GM23248 (cell line): ENCODE results near the gene TSPAN2. TPM values are rescaled to one million over a fixed set of nuclear protein-coding genes. Genes with fewer than 3 reads are reported as not detected.
"Not testable (repeated sequence)": the region's sequence is repeated elsewhere in the genome, so short reads cannot be mapped to it uniquely, and the experiment has no call there.

Source experiments
- DNase-seq: peaks from one replicate; pipeline ENCODE4 v3.0.0-alpha.2; 2015
- H2AFZ ChIP-seq: fragments of 200-600 bp; sonication (generic); 2 replicates; pipeline ENCODE4 v1.6.1; 2016; ENCODE audit warnings: antibody characterized with exemption
- H3F3A ChIP-seq: fragments of 200-600 bp; sonication (generic); 2 replicates; pipeline ENCODE4 v1.6.1; 2016; ENCODE audit warnings: mild to moderate bottlenecking, antibody characterized with exemption, mixed run types; ENCODE audit not compliant: insufficient read depth
- H3K27ac ChIP-seq: fragments of 200-600 bp; sonication (generic); 2 replicates; pipeline ENCODE4 v1.5.1; 2016; ENCODE audit warnings: mild to moderate bottlenecking
- H3K27me3 ChIP-seq: fragments of 200-600 bp; sonication (generic); replicated peaks from 2 replicates; pipeline ENCODE4 v1.6.1; 2016; ENCODE audit warnings: mild to moderate bottlenecking; ENCODE audit not compliant: insufficient read depth
- H3K36me3 ChIP-seq: fragments of 200-600 bp; sonication (generic); 2 replicates; pipeline ENCODE4 v1.6.1; 2016; ENCODE audit warnings: low read depth, mild to moderate bottlenecking
- H3K4me1 ChIP-seq: fragments of 200-600 bp; sonication (generic); 2 replicates; pipeline ENCODE4 v1.6.1; 2016; ENCODE audit warnings: mild to moderate bottlenecking; ENCODE audit not compliant: insufficient read depth
- H3K4me2 ChIP-seq: fragments of 200-600 bp; sonication (generic); one replicate; pipeline ENCODE4 v1.6.1; 2016; ENCODE audit warnings: mild to moderate bottlenecking; ENCODE audit not compliant: unreplicated experiment
- H3K4me3 ChIP-seq: fragments of 200-600 bp; sonication (generic); 2 replicates; pipeline ENCODE4 v1.5.1; 2016; ENCODE audit warnings: mild to moderate bottlenecking
- H3K79me2 ChIP-seq: fragments of 200-600 bp; sonication (generic); 2 replicates; pipeline ENCODE4 v1.6.1; 2016; ENCODE audit warnings: mild to moderate bottlenecking; ENCODE audit not compliant: insufficient read depth
- H3K9ac ChIP-seq: fragments of 200-600 bp; sonication (generic); 2 replicates; pipeline ENCODE4 v1.6.1; 2016; ENCODE audit warnings: mild to moderate bottlenecking
- H3K9me2 ChIP-seq: fragments of 200-600 bp; sonication (generic); 2 replicates; pipeline ENCODE4 v1.6.1; 2016; ENCODE audit warnings: mixed run types, mild to moderate bottlenecking, moderate library complexity; ENCODE audit not compliant: insufficient read depth
- H3K9me3 ChIP-seq: fragments of 200-600 bp; sonication (generic); one replicate; pipeline ENCODE4 v1.6.1; 2017; ENCODE audit warnings: low read depth
- H4K20me1 ChIP-seq: fragments of 200-600 bp; sonication (generic); 2 replicates; pipeline ENCODE4 v1.6.0; 2016; ENCODE audit not compliant: insufficient read depth
- EZH2 ChIP-seq: fragments of 200-600 bp; sonication (generic); IDR thresholded peaks from 2 replicates; pipeline ENCODE4 v1.6.1; 2018; ENCODE audit warnings: antibody characterized with exemption, mild to moderate bottlenecking; ENCODE audit not compliant: insufficient read depth, poor library complexity, severe bottlenecking
- EZH2phosphoT487 ChIP-seq: fragments of 200-600 bp; sonication (generic); IDR thresholded peaks from 2 replicates; pipeline ENCODE4 v1.6.1; 2018; ENCODE audit warnings: antibody characterized with exemption, moderate library complexity, mild to moderate bottlenecking, low read depth; ENCODE audit not compliant: insufficient read depth
- WGBS, 2 experiments: methylation state at CpG; one replicate each; pipeline ENCODE4 v1.1.6; 2015 to 2017; ENCODE audit warnings: low lambda C conversion rate in 2 of 2, low coverage in 1 of 2; ENCODE audit errors: missing lambda C conversion rate in 2 of 2; 5-methylcytosine and 5-hydroxymethylcytosine counted together
- in situ Hi-C: fragments of 300-500 bp; cut with MboI; formaldehyde crosslinking; loops from 2 replicates; pipeline ENCODE4 v1.15.0; 2020
- polyA plus RNA-seq: library from polyadenylated mRNA; unstranded; fragments of >200 nt; fragmentation: Nextera tagmentation; extraction: Ambion mirVana; gene quantifications from 2 replicates; pipeline ENCODE4 v1.2.1, GENCODE V29; 2016
- total RNA-seq: library from RNA; depleted of rRNA; stranded (reverse); fragments of >200 nt; shearing (Covaris generic); gene quantifications from 2 replicates; pipeline ENCODE4 v1.2.3, GENCODE V29; 2014

The TSPAN2 gene
- total and polyA plus RNA-seq, 2 experiments from 2014 or later = 2.7 to 10.1 TPM

- no peak overlapping the region for H3K27ac ChIP-seq
- H3K36me3 ChIP-seq = no peaks in the 10 kb centered on the region
- no peaks in the 10 kb centered on the region for H3K9me3 ChIP-seq
- H3K4me3 ChIP-seq = no peak overlapping the region
- H3F3A ChIP-seq = no peaks in the 10 kb centered on the region
- 25 to 35% methylated on average over 1 of the region's 1 CpG for WGBS, 2 experiments
- no peaks in the 10 kb centered on the region for H4K20me1 ChIP-seq
- in situ Hi-C loops = no loop called here
- TF ChIP-seq EZH2 (no peak), EZH2phosphoT487 (no peak)
- H3K9ac ChIP-seq = no peak overlapping the region
- no peak for DNase-seq
- no peaks in the 10 kb centered on the region for H3K4me1 ChIP-seq
- H3K9me2 ChIP-seq = no peaks in the 10 kb centered on the region
- H2AFZ ChIP-seq = no peak overlapping the region
- no peaks in the 10 kb centered on the region for H3K79me2 ChIP-seq
- H3K4me2 ChIP-seq = no peak overlapping the region
- H3K27me3 ChIP-seq = no peaks in the 10 kb centered on the region; the same call in 1 of the 2 replicates
Measured at GRCh38 chr1:115035652-115036051, 53.7 kb downstream of the TSPAN2 start.

- Histone ChIP-seq H3K9me3 (no peaks in the 10 kb centered on the region), H3K9me2 (no peaks in the 10 kb centered on the region), H3K9ac (no peak overlapping the region), H4K20me1 (no peaks in the 10 kb centered on the region), H3K79me2 (no peaks in the 10 kb centered on the region), H3K4me2 (no peak overlapping the region), H2AFZ (no peak overlapping the region), H3K27ac (no peak overlapping the region), H3K4me1 (no peaks in the 10 kb centered on the region), H3F3A (no peaks in the 10 kb centered on the region), H3K27me3 (no peaks in the 10 kb centered on the region; the same call in 1 of the 2 replicates), H3K4me3 (no peak overlapping the region), H3K36me3 (no peaks in the 10 kb centered on the region)
- 60 to 67% methylated on average over 2 of the region's 2 CpGs for WGBS, 2 experiments
- TF ChIP-seq EZH2 = no peak
- TF ChIP-seq EZH2phosphoT487 = no peak
- in situ Hi-C loops = no loop called here
- no peak for DNase-seq
Measured at GRCh38 chr1:115031595-115031994, 57.7 kb downstream of the TSPAN2 start.

- Histone ChIP-seq H4K20me1 (no peaks in the 10 kb centered on the region), H3K9me3 (no peaks in the 10 kb centered on the region), H3K27ac (no peak within 1 kb of the TSS), H3K4me3 (no peak within 1 kb of the TSS), H3F3A (no peaks in the 10 kb centered on the region), H3K4me1 (no peaks in the 10 kb centered on the region), H2AFZ (no peak within 1 kb of the TSS), H3K79me2 (no peaks in the 10 kb centered on the region), H3K4me2 (no peak within 1 kb of the TSS), H3K27me3 (no peaks in the 10 kb centered on the region), H3K9ac (no peak within 1 kb of the TSS), H3K9me2 (no peaks in the 10 kb centered on the region), H3K36me3 (no peaks in the 10 kb centered on the region)
- TF ChIP-seq EZH2 (no peak), EZH2phosphoT487 (no peak)
- DNase-seq = no peak
- in situ Hi-C loops = no loop called here
Measured at GRCh38 chr1:115029526-115029925, 59.8 kb downstream of the TSPAN2 start, which contains the start of gene TSHB. TSS of gene TSHB (plus strand) at chr1:115029826. CDS start at chr1:115033363, 3,537 bp downstream.

GRCh38 chr1:115023593-115023992 is 65.7 kb downstream of the TSPAN2 start:
- no peak overlapping the region for H3K9ac ChIP-seq
- H3K27me3 ChIP-seq = peaks cover 11% of the 10 kb centered on the region
- H3K9me3 ChIP-seq = no peaks in the 10 kb centered on the region
- in situ Hi-C loops = no loop called here
- TF ChIP-seq EZH2 (no peak), EZH2phosphoT487 (no peak)
- H2AFZ ChIP-seq = no peak overlapping the region
- no peaks in the 10 kb centered on the region for H3F3A ChIP-seq
- no peaks in the 10 kb centered on the region for H4K20me1 ChIP-seq
- H3K4me3 ChIP-seq = no peak overlapping the region
- no peak for DNase-seq
- no peaks in the 10 kb centered on the region for H3K4me1 ChIP-seq
- H3K27ac ChIP-seq = no peak overlapping the region
- H3K36me3 ChIP-seq = no peaks in the 10 kb centered on the region
- no peaks in the 10 kb centered on the region for H3K79me2 ChIP-seq
- H3K4me2 ChIP-seq = no peak overlapping the region
- no peaks in the 10 kb centered on the region for H3K9me2 ChIP-seq

GRCh38 chr1:115021145-115021544 is 68.2 kb downstream of the TSPAN2 start:
- Histone ChIP-seq H3K9ac (no peak overlapping the region), H3K4me1 (no peaks in the 10 kb centered on the region), H2AFZ (no peak overlapping the region), H3K79me2 (no peaks in the 10 kb centered on the region), H3K4me2 (no peak overlapping the region), H3K9me2 (no peaks in the 10 kb centered on the region), H3K36me3 (no peaks in the 10 kb centered on the region), H3K27me3 (peaks cover 11% of the 10 kb centered on the region), H4K20me1 (no peaks in the 10 kb centered on the region), H3K9me3 (no peaks in the 10 kb centered on the region), H3F3A (no peaks in the 10 kb centered on the region), H3K4me3 (no peak overlapping the region), H3K27ac (no peak overlapping the region)
- DNase-seq = no peak
- in situ Hi-C loops = no loop called here
- no peak for TF ChIP-seq EZH2
- TF ChIP-seq EZH2phosphoT487 = no peak
- WGBS, 2 experiments = 14 to 25% methylated on average over 1 of the region's 1 CpG

GRCh38 chr1:115019549-115019948 is 69.8 kb downstream of the TSPAN2 start:
- 57 to 65% methylated on average over 9 of the region's 9 CpGs for WGBS, 2 experiments
- not testable (repeated sequence) for H3K79me2 ChIP-seq, DNase-seq

More at GRCh38 chr1:115019549-115019948, 69.8 kb downstream of the TSPAN2 start:
- H3K9ac ChIP-seq, H3K4me3 ChIP-seq, H3K9me3 ChIP-seq, H3K36me3 ChIP-seq, in situ Hi-C loops, H2AFZ ChIP-seq, H3F3A ChIP-seq, H3K4me2 ChIP-seq, H3K9me2 ChIP-seq, H4K20me1 ChIP-seq, H3K27ac ChIP-seq, H3K4me1 ChIP-seq: not testable (repeated sequence)
- H3K27me3 ChIP-seq = peaks cover 11% of the 10 kb centered on the region
